ENCODE results near the gene PDLIM5. TPM values are rescaled to one million over a fixed set of nuclear protein-coding genes. Genes with fewer than 3 reads are reported as not detected.

The PDLIM5 gene
- total RNA-seq, 2 experiments from 2014 or later = 18.1 to 18.3 TPM

DNA sequence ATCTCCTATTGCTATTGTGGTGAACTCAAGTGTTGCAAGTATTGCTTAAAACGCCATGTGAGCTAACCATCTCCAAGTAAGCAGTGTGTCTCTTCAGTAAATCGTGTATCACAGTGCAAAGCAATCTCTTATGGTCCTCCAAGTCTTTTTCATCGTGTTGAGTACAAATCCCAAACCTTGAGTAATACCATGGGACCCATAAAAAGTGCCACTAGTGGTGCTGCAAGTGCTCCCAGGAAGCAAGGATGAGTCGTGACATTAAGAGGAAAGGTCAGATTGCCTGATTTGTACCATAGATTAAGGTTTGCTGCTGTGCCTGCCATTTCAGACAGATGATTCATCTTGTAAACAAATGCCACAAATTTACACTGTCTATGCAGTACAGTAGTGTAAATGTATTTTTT, 239.1 kb downstream of the PDLIM5 start:
- Mint-ChIP-seq H3K27me3 (ENCODE audit: low read depth) (no peaks in the 10 kb centered on the region), H3K4me3 (no peak overlapping the region), H3K9me3 (ENCODE audit: insufficient read depth) (no peaks in the 10 kb centered on the region), H3K27ac (no peak overlapping the region), H3K36me3 (ENCODE audit: low read depth) (no peaks in the 10 kb centered on the region), H3K4me1 (ENCODE audit: low read depth) (no peaks in the 10 kb centered on the region)
- CTCF ChIA-PET = no interaction called here
- ATAC-seq (no peak), DNase-seq (no peak)
- POLR2A ChIA-PET = no interaction called here

DNA sequence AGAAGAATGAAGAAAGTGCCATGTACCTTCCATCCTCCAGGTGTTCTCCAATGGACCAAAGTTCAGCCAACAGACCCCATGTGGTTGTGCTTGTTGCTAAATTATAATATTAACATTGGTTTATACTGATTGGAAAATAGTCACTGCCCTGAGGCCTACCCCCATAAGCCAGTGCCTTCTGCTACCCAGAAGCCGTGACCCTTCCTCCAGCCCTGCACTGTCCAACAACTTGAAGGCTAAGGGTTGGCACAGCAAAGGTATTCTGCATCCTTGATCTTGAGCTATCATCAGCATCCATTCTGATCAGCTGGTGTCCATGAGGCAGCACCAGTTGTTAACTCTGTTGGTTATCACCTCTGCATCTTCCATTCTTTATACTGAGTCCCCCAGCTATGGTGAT, 239.8 kb downstream of the PDLIM5 start:
- ATAC-seq = no peak
- H3K36me3 Mint-ChIP-seq (ENCODE audit: low read depth) = no peaks in the 10 kb centered on the region
- ChIA-PET CTCF (no interaction called here), POLR2A (no interaction called here)
- H3K27ac Mint-ChIP-seq = no peak overlapping the region
- no peak overlapping the region for H3K4me3 Mint-ChIP-seq
- no peak for DNase-seq
- no peaks in the 10 kb centered on the region for H3K9me3 Mint-ChIP-seq (ENCODE audit: insufficient read depth)
- no peaks in the 10 kb centered on the region for H3K4me1 Mint-ChIP-seq (ENCODE audit: low read depth)
- H3K27me3 Mint-ChIP-seq (ENCODE audit: low read depth) = no peaks in the 10 kb centered on the region

DNA sequence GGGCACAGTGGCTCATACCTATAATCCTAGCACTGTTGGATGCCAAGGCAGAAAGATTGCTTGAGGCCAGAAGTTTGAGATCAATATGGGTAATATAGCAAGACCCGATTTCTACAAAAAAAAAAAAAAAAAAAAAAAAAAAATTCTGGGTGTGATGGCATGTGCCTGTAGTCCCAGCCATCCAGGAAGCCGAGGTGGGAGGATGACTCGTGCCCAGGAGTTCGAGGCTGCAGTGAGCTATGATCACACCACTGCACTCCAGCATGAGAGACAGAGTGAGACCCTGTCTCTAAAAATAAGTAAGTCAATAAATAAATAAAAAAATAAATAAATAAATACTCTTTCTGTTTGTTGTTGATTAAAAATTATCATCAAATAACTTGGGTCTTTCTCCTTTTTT, 243.6 kb downstream of the PDLIM5 start:
- no peaks in the 10 kb centered on the region for H3K4me1 Mint-ChIP-seq (ENCODE audit: low read depth)
- DNase-seq (no peak), ATAC-seq (no peak)
- ChIA-PET CTCF (no interaction called here), POLR2A (no interaction called here)
- H3K4me3 Mint-ChIP-seq = no peak overlapping the region
- H3K9me3 Mint-ChIP-seq (ENCODE audit: insufficient read depth) = no peaks in the 10 kb centered on the region
- no peaks in the 10 kb centered on the region for H3K27me3 Mint-ChIP-seq (ENCODE audit: low read depth)
- H3K36me3 Mint-ChIP-seq (ENCODE audit: low read depth) = no peaks in the 10 kb centered on the region
- no peak overlapping the region for H3K27ac Mint-ChIP-seq

DNA sequence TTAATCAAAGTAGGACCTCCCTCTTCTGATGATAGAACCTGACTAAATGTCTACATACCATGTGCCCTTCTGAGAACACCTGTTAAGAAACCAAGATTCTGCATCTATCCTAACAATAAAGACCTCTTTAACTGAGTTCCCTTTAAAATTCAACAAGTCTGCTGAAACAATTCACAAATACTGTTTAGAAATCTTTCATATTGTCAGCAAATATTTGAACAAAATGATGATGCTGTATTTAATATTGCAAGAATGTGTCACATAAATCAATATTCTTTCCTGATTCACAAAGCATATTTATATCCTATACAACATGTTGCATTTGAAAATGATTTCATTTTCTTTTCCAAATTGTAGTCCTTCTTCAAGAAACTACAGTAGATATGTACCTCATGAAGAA, 246.4 kb downstream of the PDLIM5 start:
- Mint-ChIP-seq H3K36me3 (ENCODE audit: low read depth) (no peaks in the 10 kb centered on the region), H3K27ac (no peak overlapping the region), H3K27me3 (ENCODE audit: low read depth) (no peaks in the 10 kb centered on the region), H3K9me3 (ENCODE audit: insufficient read depth) (no peaks in the 10 kb centered on the region), H3K4me3 (no peak overlapping the region), H3K4me1 (ENCODE audit: low read depth) (no peaks in the 10 kb centered on the region)
- ChIA-PET POLR2A (no interaction called here), CTCF (no interaction called here)
- DNase-seq = no peak
- no peak for ATAC-seq

DNA sequence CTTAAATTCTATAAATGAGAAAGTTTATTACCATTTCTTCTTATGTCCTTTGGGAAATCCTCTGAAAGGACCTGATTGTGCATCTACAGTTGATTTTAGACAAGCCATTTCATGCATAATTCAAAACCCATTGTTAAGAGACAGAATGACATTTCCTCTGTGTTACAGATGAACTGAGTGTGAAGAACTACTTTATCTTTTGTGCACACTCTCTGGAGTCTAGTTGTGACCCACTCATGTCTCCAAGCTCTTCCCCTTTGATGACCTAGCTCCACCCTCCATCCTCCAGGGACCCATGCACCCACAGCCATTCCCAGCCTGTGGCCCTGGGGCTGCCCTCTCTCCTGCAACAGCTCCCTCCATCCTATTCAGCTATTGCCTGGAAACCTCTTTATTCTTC, 248.6 kb downstream of the PDLIM5 start:
- H3K4me1 Mint-ChIP-seq (ENCODE audit: low read depth) = no peaks in the 10 kb centered on the region
- ATAC-seq (no peak), DNase-seq (no peak)
- no peaks in the 10 kb centered on the region for H3K9me3 Mint-ChIP-seq (ENCODE audit: insufficient read depth)
- no peak overlapping the region for H3K27ac Mint-ChIP-seq
- no peak overlapping the region for H3K4me3 Mint-ChIP-seq
- no peaks in the 10 kb centered on the region for H3K27me3 Mint-ChIP-seq (ENCODE audit: low read depth)
- CTCF ChIA-PET = no interaction called here
- no peaks in the 10 kb centered on the region for H3K36me3 Mint-ChIP-seq (ENCODE audit: low read depth)
- POLR2A ChIA-PET = no interaction called here

DNA sequence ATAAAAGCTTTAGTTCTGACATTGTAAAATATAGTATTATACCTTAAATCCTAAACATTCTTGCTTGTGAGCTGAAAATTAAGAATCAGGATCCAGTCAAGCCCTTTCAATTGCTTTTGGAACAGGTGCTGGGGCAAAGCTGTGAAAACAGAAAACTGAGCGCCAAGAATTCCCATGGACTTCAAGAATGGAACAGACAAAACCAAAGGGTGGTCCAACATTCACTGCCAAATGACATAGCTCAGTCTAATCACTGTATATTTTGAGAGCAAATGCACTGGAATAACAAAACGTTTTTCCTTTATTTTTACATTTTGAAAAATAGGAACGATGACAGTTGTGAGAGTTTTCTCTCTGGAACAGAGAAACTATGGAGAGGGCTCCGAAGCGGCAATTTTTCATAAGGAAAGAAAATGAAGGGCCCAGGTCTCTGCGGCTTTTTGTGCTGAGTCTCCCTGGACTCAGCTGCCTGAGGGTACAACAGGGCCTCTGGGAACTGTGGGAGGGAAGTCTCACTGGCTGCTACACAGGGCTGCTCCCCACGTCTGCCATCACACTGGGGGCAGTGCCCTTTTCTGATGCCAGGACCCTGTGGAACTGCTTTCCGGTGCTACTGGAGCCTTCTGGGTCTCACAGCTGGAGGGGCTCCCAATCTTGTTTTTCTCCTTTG, 250.0 kb downstream of the PDLIM5 start:
- no peak overlapping the region for H3K27ac Mint-ChIP-seq
- H3K27me3 Mint-ChIP-seq (ENCODE audit: low read depth) = no peaks in the 10 kb centered on the region
- DNase-seq (no peak), ATAC-seq (no peak)
- H3K9me3 Mint-ChIP-seq (ENCODE audit: insufficient read depth) = no peaks in the 10 kb centered on the region
- H3K36me3 Mint-ChIP-seq (ENCODE audit: low read depth) = no peaks in the 10 kb centered on the region
- POLR2A ChIA-PET = no interaction called here
- CTCF ChIA-PET = no interaction called here
- no peak overlapping the region for H3K4me3 Mint-ChIP-seq
- no peaks in the 10 kb centered on the region for H3K4me1 Mint-ChIP-seq (ENCODE audit: low read depth)

DNA sequence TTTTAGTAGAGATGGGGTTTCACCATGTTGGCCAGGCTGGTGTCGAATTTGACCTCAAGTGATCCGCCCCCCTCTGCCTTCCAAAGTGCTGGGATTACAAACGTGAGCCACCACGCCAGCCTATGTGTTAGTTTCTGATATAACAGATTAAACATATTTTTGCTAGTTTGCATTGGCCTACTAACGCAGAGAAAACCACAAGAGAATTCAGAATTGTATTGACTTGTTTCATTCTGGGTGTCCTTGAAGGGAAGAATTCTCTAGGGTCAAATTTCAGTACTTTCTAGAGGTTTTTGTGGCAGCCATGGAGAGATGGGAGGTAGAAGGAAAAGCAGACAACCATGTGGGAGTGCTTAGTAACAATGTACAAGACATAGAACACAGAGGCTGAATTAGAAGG, 259.9 kb downstream of the PDLIM5 start:
- no peak for ATAC-seq
- H3K9me3 Mint-ChIP-seq (ENCODE audit: insufficient read depth) = no peaks in the 10 kb centered on the region
- POLR2A ChIA-PET = no interaction called here
- H3K27me3 Mint-ChIP-seq (ENCODE audit: low read depth) = no peaks in the 10 kb centered on the region
- no peak for DNase-seq
- H3K36me3 Mint-ChIP-seq (ENCODE audit: low read depth) = no peaks in the 10 kb centered on the region
- no peak overlapping the region for H3K4me3 Mint-ChIP-seq
- H3K4me1 Mint-ChIP-seq (ENCODE audit: low read depth) = no peaks in the 10 kb centered on the region
- CTCF ChIA-PET = no interaction called here
- no peak overlapping the region for H3K27ac Mint-ChIP-seq

DNA sequence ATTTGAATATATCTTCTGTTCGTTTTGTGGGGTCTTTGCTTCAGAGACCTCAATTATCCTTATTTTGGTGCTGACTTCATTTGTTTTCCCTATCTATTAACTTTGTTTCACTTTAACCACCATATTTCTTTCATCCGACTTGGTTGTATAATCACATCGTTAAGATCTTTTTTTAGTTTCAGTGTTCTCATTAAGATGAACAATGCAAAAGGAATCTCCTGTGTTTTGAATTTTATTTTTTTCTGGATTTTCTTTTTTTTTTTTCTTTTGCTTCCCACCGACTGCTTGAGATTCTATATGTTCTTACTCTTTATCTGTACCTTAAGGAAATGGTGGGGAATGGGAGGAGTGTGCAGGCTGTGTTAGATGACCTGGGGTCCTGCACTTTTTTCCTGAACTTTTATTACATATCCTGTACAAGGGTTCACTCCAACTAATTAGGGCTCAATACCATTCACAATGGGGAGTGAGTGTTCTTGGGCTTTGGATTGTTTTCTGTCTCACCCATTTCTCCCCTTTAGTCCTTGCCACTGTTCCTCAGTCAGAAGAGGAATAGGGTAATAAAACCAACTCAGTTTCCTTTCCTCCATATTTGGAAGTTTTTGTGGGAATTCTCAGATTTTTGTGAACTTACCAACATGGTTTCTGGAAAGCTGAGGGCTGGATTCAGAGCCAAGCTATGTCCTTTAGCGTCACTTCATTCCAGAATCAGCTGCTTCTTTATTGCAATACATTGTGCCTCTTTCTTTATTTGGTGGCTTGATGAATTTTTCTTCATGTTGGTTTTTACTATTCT, 262.8 kb downstream of the PDLIM5 start:
- Mint-ChIP-seq H3K27ac (no peak overlapping the region), H3K9me3 (ENCODE audit: insufficient read depth) (no peaks in the 10 kb centered on the region), H3K36me3 (ENCODE audit: low read depth) (no peaks in the 10 kb centered on the region), H3K27me3 (ENCODE audit: low read depth) (no peaks in the 10 kb centered on the region), H3K4me1 (ENCODE audit: low read depth) (no peaks in the 10 kb centered on the region), H3K4me3 (no peak overlapping the region)
- ATAC-seq (no peak), DNase-seq (no peak)
- ChIA-PET POLR2A (no interaction called here), CTCF (no interaction called here)

DNA sequence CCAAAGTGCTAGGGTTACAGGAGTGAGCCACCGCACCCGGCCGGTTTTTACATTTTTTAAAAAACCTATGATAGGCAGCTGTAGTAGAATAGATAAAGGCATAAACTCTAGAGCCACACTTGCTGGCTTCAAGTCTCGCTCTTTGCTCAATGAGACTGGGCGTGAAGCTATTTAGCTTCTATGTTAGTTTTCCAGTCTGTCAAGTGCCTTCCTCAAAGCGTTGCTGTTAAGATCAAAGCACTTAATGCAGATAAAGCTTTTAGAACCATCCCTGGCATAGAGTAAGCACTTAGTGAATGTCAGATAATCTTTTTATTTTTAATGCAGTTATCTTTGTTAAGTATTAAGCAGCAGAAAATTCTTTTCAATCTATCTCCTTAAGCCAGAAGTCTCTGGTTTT, 264.0 kb downstream of the PDLIM5 start:
- Mint-ChIP-seq H3K4me3 (no peak overlapping the region), H3K36me3 (ENCODE audit: low read depth) (no peaks in the 10 kb centered on the region), H3K27ac (no peak overlapping the region), H3K27me3 (ENCODE audit: low read depth) (no peaks in the 10 kb centered on the region), H3K4me1 (ENCODE audit: low read depth) (no peaks in the 10 kb centered on the region), H3K9me3 (ENCODE audit: insufficient read depth) (no peaks in the 10 kb centered on the region)
- ATAC-seq = no peak
- DNase-seq = no peak
- ChIA-PET POLR2A (no interaction called here), CTCF (no interaction called here)

Other genes with a start within 250 kb of the PDLIM5 start
- gene SMARCAD1, start 244.1 kb upstream of the PDLIM5 start, total RNA-seq = 10 to 100 TPM; 28.6 to 31.9 TPM
- gene HPGDS, start 109.1 kb upstream of the PDLIM5 start, total RNA-seq = not detected

Measured in activated CD8-positive, alpha-beta T cell treated with anti-CD3 and anti-CD28 coated beads, Interleukin-2, amount 10 ng/mL, durations not matched to agents 7 days and 5 days (primary cell).